Breast epithelium (tissue), 3 donors: ENCODE data around the gene LCLAT1.

ENCODE experiments used
- POLR2A ChIP-seq: fragments of 450-650 bp; IDR thresholded peaks from one replicate; pipeline ENCODE4 v1.6.1; 2016; ENCODE audit warnings: antibody characterized with exemption, mild to moderate bottlenecking, moderate library complexity
- TF ChIP-seq, protein P1 (sequence below), 3 donors: fragments of 450-650 bp; IDR thresholded peaks; one replicate each; pipeline ENCODE4 v1.5.1; 2016 to 2017; ENCODE audit warnings: antibody characterized with exemption in 3 of 3, mild to moderate bottlenecking in 3 of 3, moderate library complexity in 3 of 3

DNA sequence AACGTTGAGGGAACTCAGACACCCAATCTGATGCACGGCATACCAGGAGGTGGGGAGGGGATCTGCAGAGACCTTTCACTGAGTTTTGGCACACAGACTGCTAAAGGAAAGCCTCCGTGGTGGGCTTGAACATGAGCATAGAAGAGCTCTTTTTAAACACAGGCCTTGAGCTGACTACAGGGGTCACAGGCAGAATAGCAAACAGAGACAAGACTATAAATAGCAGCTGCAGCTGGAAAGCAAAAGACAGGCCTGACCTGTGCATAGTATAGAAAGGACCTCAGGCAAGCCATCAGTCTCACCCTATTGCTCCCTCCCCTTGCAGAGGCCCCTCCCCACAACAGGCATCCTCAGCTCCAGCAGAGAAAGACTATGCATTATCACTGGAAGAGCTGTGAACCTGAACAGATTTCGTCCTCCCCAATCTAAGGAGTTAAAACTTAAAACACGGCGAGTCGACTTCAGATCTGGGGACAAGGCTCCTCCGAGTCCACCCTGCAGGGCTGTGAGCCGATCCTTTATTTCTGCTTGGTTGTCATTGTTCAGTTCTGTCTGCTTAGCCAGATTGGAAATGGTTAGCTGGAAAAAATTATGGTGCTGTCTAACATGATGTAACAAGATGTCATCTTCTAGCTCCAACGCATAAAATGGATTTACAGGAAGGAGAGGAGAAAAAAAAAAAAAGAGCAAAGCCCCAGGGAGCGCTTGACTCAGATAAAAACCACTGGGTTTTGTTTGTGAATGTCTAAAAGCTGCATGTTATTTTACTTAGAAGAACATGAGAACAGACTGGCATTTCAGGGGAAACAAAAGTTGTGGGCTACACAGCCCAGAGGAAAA, 25.2 kb upstream of the LCLAT1 start:
- no peak for TF ChIP-seq POLR2A
- TF ChIP-seq, protein P1, sequence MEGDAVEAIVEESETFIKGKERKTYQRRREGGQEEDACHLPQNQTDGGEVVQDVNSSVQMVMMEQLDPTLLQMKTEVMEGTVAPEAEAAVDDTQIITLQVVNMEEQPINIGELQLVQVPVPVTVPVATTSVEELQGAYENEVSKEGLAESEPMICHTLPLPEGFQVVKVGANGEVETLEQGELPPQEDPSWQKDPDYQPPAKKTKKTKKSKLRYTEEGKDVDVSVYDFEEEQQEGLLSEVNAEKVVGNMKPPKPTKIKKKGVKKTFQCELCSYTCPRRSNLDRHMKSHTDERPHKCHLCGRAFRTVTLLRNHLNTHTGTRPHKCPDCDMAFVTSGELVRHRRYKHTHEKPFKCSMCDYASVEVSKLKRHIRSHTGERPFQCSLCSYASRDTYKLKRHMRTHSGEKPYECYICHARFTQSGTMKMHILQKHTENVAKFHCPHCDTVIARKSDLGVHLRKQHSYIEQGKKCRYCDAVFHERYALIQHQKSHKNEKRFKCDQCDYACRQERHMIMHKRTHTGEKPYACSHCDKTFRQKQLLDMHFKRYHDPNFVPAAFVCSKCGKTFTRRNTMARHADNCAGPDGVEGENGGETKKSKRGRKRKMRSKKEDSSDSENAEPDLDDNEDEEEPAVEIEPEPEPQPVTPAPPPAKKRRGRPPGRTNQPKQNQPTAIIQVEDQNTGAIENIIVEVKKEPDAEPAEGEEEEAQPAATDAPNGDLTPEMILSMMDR (IDR thresholded peaks at IDR 0.05), result no peak
